Endodermal cell (in vitro differentiated cells): Measurements from ENCODE around the gene TRMO. TPM values are rescaled to one million over a fixed set of nuclear protein-coding genes. Genes with fewer than 3 reads are reported as not detected.

Experiments used
- DNase-seq: peaks from one replicate; pipeline ENCODE4 v3.0.0-alpha.2; 2017
- H3K27ac ChIP-seq: 2 replicates; pipeline ENCODE4 v1.5.1; 2013; ENCODE audit warnings: mild to moderate bottlenecking, low read depth, low read length, moderate library complexity
- H3K27me3 ChIP-seq: 2 replicates; pipeline ENCODE4 v1.6.1; 2013; ENCODE audit warnings: mild to moderate bottlenecking, low read length, moderate library complexity; ENCODE audit not compliant: insufficient read depth, control insufficient read depth, poor library complexity, severe bottlenecking
- H3K36me3 ChIP-seq: 2 replicates; pipeline ENCODE4 v1.7.0; 2013; ENCODE audit warnings: mild to moderate bottlenecking, low read length, moderate library complexity; ENCODE audit not compliant: control insufficient read depth, insufficient read depth
- H3K4me1 ChIP-seq: one replicate; pipeline ENCODE4 v1.7.0; 2013; ENCODE audit warnings: low read length; ENCODE audit not compliant: control insufficient read depth, insufficient read depth
- H3K4me3 ChIP-seq: 2 replicates; pipeline ENCODE4 v1.5.1; 2013; ENCODE audit warnings: mild to moderate bottlenecking, low read length, moderate library complexity
- H3K9ac ChIP-seq: 2 replicates; pipeline ENCODE4 v1.6.1; 2013; ENCODE audit warnings: mild to moderate bottlenecking, low read length, moderate library complexity; ENCODE audit not compliant: poor library complexity, severe bottlenecking; ENCODE audit errors: extremely low read depth
- H3K9me3 ChIP-seq: 2 replicates; pipeline ENCODE4 v1.6.1; 2013; ENCODE audit warnings: mild to moderate bottlenecking, low read length, moderate library complexity; ENCODE audit not compliant: control insufficient read depth
- H3K27ac Mint-ChIP-seq: 2 replicates; pipeline ENCODE4 v1.8.0; 2020; ENCODE audit warnings: mixed read lengths
- H3K27me3 Mint-ChIP-seq: 2 replicates; pipeline ENCODE4 v1.8.0; 2021; ENCODE audit warnings: mild to moderate bottlenecking, mixed read lengths; ENCODE audit not compliant: insufficient read depth
- H3K36me3 Mint-ChIP-seq: 2 replicates; pipeline ENCODE4 v1.8.0; 2020; ENCODE audit warnings: low read depth, mixed read lengths
- H3K4me1 Mint-ChIP-seq: 2 replicates; pipeline ENCODE4 v1.8.0; 2020; ENCODE audit warnings: mixed read lengths
- H3K4me3 Mint-ChIP-seq: 2 replicates; pipeline ENCODE4 v1.8.0; 2020; ENCODE audit warnings: mild to moderate bottlenecking, moderate library complexity, mixed read lengths
- H3K9me3 Mint-ChIP-seq: 2 replicates; pipeline ENCODE4 v1.8.0; 2020; ENCODE audit warnings: mild to moderate bottlenecking, mixed read lengths
- WGBS, 2 experiments: methylation state at CpG; one replicate each; pipeline versions ENCODE4 v1.1.5 to v1.1.7; 2013; ENCODE audit warnings: missing lambda C conversion rate in 2 of 2, mixed read lengths in 1 of 2; ENCODE audit not compliant: insufficient coverage in 1 of 2, insufficient read length in 1 of 2; 5-methylcytosine and 5-hydroxymethylcytosine counted together
- total RNA-seq, 2 donors: library from RNA; stranded (reverse); fragmentation: NEBNext Ultra II Directional in 1 of 2; extraction: Animal tissue kit (Norgen Biotek cat#: 25700) in 1 of 2; gene quantifications; 2 replicates in 1 of 2; 3 replicates in 1 of 2; pipeline ENCODE4 v1.2.1, GENCODE V29; 2021
- TF ChIP-seq, protein P1 (sequence below): fragments of 200-600 bp; sonication (generic); conservative IDR thresholded peaks from 2 replicates; pipeline ENCODE4 v1.5.0; 2021; ENCODE audit warnings: antibody characterized with exemption, mild to moderate bottlenecking

The TRMO gene
- total RNA-seq, 2 donors from 2014 or later: 4.9 to 7.2 TPM

GRCh38 chr9:97944612-97945011, 22.3 kb upstream of the TRMO start:
- no peak overlapping the region for H3K27ac ChIP-seq
- Mint-ChIP-seq H3K27ac (no peak overlapping the region), H3K27me3 (peaks cover 65% of the 10 kb centered on the region), H3K4me1 (no peaks in the 10 kb centered on the region), H3K4me3 (no peak overlapping the region), H3K9me3 (peaks cover 4% of the 10 kb centered on the region), H3K36me3 (no peaks in the 10 kb centered on the region)
- no peaks in the 10 kb centered on the region for H3K4me1 ChIP-seq
- H3K9me3 ChIP-seq: no peaks in the 10 kb centered on the region
- H3K9ac ChIP-seq: no peak overlapping the region
- H3K4me3 ChIP-seq: no peak overlapping the region
- TF ChIP-seq, protein P1, sequence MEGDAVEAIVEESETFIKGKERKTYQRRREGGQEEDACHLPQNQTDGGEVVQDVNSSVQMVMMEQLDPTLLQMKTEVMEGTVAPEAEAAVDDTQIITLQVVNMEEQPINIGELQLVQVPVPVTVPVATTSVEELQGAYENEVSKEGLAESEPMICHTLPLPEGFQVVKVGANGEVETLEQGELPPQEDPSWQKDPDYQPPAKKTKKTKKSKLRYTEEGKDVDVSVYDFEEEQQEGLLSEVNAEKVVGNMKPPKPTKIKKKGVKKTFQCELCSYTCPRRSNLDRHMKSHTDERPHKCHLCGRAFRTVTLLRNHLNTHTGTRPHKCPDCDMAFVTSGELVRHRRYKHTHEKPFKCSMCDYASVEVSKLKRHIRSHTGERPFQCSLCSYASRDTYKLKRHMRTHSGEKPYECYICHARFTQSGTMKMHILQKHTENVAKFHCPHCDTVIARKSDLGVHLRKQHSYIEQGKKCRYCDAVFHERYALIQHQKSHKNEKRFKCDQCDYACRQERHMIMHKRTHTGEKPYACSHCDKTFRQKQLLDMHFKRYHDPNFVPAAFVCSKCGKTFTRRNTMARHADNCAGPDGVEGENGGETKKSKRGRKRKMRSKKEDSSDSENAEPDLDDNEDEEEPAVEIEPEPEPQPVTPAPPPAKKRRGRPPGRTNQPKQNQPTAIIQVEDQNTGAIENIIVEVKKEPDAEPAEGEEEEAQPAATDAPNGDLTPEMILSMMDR: no peak
- 80% methylated on average over 3 of the region's 3 CpGs; no CpG with 5 or more reads in 1 of the 2 experiments for WGBS, 2 experiments
- no peaks in the 10 kb centered on the region for H3K36me3 ChIP-seq
- DNase-seq: no peak
- peaks cover 66% of the 10 kb centered on the region for H3K27me3 ChIP-seq

- peaks cover 65% of the 10 kb centered on the region for H3K27me3 Mint-ChIP-seq
- H3K4me1 Mint-ChIP-seq: no peaks in the 10 kb centered on the region
- H3K27ac ChIP-seq: no peak overlapping the region
- peaks cover 4% of the 10 kb centered on the region for H3K9me3 Mint-ChIP-seq
- H3K4me3 Mint-ChIP-seq: no peak overlapping the region
- H3K27me3 ChIP-seq: peaks cover 70% of the 10 kb centered on the region
- H3K4me1 ChIP-seq: no peaks in the 10 kb centered on the region
- H3K4me3 ChIP-seq: no peak overlapping the region
- H3K27ac Mint-ChIP-seq: no peak overlapping the region
- H3K9me3 ChIP-seq: no peaks in the 10 kb centered on the region
- no peaks in the 10 kb centered on the region for H3K36me3 ChIP-seq
- TF ChIP-seq, protein P1: no peak
- no peak for DNase-seq
- no peak overlapping the region for H3K9ac ChIP-seq
- H3K36me3 Mint-ChIP-seq: no peaks in the 10 kb centered on the region
Measured at GRCh38 chr9:97943308-97943855, 21.1 kb upstream of the TRMO start.

DNA sequence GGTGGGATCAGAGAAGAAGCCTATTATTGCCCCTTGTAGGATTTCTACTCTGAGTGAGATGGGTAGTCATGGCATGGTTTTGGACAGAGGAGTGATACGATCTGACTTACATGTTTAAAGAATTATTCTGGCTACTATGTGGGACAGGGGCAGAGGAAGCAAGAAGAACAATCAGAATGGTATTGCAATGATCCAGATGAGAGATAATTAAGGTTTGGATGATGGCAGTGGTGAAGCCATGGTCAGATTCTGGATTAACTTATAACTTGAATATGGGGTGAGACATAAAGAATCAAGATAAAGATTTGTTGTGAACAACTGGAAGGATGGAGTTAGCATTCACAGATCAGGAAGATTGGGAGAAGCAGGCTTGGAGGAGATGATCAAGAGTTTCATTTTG, 19.0 kb upstream of the TRMO start:
- Mint-ChIP-seq H3K36me3 (no peaks in the 10 kb centered on the region), H3K27ac (no peak overlapping the region), H3K27me3 (peaks cover 63% of the 10 kb centered on the region), H3K4me1 (no peaks in the 10 kb centered on the region), H3K4me3 (no peak overlapping the region), H3K9me3 (no peaks in the 10 kb centered on the region)
- Histone ChIP-seq H3K27me3 (peaks cover 86% of the 10 kb centered on the region), H3K4me3 (no peak overlapping the region), H3K36me3 (no peaks in the 10 kb centered on the region), H3K9me3 (no peaks in the 10 kb centered on the region), H3K27ac (no peak overlapping the region), H3K4me1 (no peaks in the 10 kb centered on the region), H3K9ac (no peak overlapping the region)
- 80 to 87% methylated on average over 1 of the region's 1 CpG for WGBS, 2 experiments
- TF ChIP-seq, protein P1: no peak
- DNase-seq: no peak
